ENCODE measurements around the gene CD44. TPM values are rescaled to one million over a fixed set of nuclear protein-coding genes. Genes with fewer than 3 reads are reported as not detected.

Gene CD44
- polyA plus RNA-seq, 1 donor, result 10.1 TPM

DNA sequence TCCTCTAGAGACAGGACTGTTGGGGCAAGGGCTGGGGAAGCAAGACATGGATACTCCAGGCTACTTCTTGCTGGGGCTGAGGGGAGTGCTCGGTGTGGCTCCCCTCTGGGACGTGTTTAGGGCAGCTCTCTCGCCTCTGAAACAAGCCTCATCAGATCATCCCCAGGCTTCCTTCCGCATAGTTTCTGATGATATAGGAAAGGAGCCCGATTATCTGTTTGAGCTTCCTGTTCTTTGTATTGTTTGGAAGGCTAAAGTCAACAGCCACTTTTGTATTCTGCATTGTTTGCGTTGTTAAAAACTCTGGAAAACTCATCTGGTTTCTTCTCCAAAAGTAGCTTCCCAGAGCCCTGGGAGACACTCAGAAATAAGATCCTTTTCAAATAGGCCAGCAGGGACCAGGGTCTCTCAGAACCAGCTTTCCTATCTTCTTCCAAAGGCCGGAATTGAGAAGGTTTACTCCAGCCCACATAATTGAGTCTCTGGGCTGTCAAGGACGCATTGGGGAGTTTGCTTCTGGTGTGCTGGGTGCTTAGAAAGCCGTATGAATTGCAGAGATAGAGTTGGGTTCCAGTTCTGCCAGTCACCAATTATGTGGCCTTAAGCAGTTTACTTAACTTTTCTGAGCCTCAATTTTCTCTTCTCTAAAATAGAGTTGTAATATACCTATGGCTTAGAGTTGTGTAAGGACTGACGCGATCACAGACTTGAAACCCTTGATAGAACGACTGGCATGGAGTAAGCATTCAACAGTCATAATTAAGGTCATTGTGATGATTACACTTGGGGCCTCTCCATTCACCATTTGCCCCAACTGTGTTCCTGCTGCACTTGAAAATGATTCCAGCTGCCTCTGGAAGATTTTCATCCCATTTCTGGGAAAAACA is 19.1 kb downstream of the CD44 start:
- DNase-seq, result no peak

- no peak for DNase-seq
These were observed 19.9 kb downstream of the CD44 start for GRCh38 chr11:35158701-35159510.

DNA sequence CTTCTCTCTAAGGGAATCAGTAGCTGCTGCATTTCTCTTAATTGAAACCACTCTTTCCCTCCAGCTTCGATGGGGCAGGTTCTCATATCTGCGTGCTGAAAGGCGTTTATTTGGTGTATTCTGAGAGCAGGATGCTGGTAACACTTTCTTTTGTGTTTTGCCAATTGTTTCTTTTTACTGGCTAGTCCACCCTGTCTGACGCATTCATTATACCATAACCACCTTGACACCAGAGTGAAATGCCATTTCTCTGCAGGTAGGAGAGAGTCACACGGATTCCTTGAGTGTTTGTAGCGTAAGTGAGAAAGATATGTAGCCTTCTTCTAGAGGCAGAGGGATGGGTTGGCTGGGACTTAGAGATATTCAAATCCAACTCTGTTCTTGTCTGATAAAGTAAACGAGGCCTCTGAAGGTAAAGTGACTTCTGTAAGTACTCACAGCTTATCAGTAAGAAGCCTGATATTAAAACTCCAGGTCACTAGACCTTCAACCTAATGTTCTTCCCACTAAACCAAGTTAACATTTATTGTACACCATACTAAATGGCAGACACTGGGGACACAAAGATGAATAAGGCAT is 21.4 kb downstream of the CD44 start:
- DNase-seq, result no peak

- no peak for DNase-seq
These were observed 22.1 kb downstream of the CD44 start for GRCh38 chr11:35160902-35161597.

- DNase-seq, result no peak
These were observed 23.8 kb downstream of the CD44 start for GRCh38 chr11:35162745-35163144.

DNA sequence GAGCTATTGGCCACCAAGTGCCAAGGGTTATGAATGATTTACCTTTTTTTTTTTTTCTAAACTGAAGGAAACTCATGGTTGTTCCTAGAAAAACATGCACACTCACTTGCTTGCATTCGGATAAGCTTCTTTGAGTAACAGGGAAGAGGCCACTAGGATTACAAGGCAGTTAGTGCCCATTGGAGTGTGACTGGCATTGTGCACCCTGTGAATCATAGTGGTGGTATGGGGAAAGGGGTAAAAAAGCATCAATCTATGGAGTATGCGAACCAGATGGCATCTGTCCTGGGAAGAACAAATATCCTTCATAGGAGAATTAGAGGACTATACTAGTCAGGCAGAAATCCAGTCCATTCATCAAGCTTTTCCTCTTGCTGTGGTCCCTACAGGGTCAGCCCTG is 24.2 kb downstream of the CD44 start:
- no peak for DNase-seq

DNA sequence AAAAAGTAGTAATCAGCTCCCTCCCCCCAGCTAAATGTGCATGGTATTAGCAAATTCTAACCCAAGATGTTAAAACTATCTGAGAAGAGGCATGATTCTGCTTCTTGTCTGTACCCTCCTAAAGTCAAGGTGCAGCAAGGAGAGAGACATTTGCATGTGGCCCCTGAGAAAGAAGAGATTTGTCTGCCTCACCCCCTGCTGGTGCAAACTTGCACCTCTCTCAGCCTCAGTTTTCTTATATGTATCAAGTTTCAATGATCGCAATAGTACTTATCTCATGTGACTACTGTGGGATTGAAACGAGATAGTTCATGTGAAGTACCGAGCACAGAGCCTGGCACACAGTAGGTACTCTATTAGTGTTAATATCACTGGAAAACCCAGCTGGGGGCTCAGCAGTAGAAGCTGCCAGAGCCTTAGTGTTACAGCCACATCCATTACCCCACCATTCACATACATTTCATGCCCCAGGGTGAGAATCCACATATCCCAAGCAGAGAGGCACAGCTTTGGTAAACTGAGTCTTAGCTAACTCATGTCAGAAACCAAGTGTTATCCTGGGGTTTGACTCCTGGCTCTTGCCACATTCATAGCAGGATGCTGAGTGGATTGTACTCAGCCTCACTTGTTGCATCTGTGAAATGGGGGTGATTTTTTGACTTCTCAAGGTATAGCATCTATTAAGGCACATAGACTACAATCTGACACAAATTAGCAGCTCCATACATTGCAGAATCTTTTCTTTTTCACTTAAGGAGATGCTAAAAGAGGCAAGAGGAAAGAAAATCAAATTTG is 24.9 kb downstream of the CD44 start:
- no peak for DNase-seq

DNA sequence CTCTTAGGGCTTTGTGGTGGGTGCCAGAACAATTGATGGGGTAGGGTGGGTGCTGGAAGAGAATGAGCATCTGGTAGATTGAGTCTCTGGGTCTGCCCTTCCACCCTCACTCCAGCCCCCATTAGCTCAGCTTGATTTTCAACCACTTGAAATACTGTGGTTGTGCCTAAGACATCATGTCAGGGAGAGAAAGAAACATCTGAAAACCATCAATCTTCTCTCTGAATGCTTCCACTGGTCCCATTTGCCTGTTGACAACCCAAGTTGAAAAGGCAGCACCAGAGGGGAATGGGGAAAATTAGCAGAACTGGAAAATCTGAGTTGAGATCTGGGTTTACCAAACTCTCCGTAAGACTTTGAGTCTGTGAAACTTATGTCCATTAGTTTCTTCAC is 26.1 kb downstream of the CD44 start:
- DNase-seq, result no peak

GRCh38 chr11:35165423-35166368 is 26.7 kb downstream of the CD44 start:
- DNase-seq, result no peak

- DNase-seq, result no peak
These were observed 27.7 kb downstream of the CD44 start for GRCh38 chr11:35166369-35167360.

DNA sequence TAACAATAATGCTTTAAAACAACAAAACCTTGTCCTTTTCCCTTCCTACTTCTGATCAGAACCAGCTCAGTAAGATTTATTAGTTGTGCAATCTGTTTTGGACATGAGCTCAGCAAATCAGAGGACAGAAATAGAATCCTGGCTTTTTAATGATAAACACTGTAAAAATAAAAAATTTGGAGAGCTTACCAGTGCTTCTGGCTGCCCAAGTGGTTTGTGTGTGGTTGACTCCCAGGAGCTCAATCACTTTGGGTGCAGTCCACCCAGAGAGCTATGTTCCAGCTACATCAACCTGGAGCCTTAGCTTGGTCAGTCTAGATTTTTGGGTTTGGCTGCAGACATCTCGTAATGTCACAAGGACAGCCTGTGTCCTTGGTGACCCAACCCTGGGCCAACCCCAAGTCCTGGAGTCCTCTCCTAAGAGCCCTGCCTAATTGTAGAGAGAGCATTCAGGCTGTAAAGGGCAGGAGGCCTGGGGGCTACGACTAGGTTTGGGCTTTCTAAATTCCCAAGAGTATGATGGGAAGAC is 28.5 kb downstream of the CD44 start:
- no peak for DNase-seq

GRCh38 chr11:35168671-35169070 is 29.7 kb downstream of the CD44 start:
- no peak for DNase-seq

- no peak for DNase-seq
These were observed 30.1 kb downstream of the CD44 start for GRCh38 chr11:35169112-35169511.

GRCh38 chr11:35169754-35170153 is 30.8 kb downstream of the CD44 start:
- no peak for DNase-seq

DNA sequence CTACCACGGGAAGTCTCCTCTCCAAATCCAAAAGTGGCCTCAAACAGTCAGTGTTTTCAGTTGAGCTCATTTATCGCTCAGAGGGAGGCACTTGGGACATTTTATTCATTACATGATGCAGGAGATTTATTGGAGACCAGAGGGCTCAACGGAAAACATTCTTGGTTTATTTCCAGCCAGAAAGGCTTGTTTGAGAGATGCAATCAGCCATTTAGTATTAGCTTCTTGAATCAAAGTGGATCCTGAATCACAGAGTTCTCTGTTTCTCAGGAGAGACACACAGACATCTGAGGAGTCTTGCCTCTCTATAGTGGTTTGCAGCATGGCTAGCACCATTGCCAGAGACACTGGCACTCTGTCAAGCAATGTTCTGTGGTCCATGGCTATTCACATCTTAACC is 31.5 kb downstream of the CD44 start:
- peak; percentile 55 for DNase-seq

DNA sequence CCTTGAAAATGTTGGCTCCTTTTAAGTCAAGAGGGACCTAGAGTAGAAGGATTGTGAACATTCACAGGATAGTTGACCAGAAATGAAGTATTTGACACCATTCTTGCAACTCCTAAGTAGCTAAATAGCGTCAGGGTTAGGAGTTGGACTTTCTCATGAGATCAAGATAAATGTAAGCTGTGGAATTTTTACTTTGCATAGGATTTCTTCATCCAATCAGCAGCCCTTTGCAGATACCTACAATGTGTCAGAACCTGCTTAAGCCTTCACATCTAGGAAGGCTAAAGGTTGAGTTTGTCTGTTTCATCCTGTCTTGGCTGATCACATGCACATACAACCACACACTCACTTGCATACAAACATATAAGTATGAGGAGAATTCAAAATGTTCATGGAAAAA is 32.3 kb downstream of the CD44 start:
- DNase-seq, result no peak

DNA sequence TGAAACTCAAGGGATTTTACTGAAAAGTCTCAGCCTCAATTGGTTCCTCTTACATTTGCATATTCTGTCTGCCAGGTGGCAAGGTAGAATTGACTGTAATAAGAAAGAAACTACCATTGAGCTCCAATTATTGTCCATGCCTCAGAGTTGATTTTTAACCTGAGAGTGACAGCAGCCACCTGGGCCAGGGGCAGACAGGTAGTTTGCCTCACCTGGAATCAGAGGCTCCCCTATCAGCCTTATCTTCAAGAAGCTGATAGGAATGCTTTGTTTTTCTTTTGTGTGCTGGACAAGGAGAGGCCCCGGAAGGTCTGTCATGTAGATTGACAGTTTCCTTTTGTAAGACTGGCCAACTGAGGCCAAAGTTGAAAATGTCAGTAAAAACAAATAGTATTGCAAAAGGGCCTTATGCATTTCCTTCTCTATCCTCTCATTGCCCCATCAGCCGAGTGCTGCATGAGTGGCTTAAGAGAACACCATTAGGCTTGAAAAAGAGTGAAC is 34.1 kb downstream of the CD44 start:
- DNase-seq, result no peak
